Measurements from ENCODE around the gene HORMAD2. TPM values are rescaled to one million over a fixed set of nuclear protein-coding genes. Genes with fewer than 3 reads are reported as not detected.
"Not testable (repeated sequence)": the region's sequence is repeated elsewhere in the genome, so short reads cannot be mapped to it uniquely, and the experiment has no call there.

Gene HORMAD2
- total RNA-seq, 2 donors from 2014 or later, result 6.9 TPM; not detected in 1

GRCh38 chr22:30198152-30198825 is 118.0 kb downstream of the HORMAD2 start:
- Histone ChIP-seq H3K4me3 (no peak overlapping the region), H3K4me1 (replicated peaks) (peaks cover 8% of the 10 kb centered on the region), H3K9me3 (no peaks in the 10 kb centered on the region), H3K36me3 (no peaks in the 10 kb centered on the region), H3K27ac (no peak overlapping the region), H3K27me3 (replicated peaks; ENCODE audit: insufficient read depth) (no peaks in the 10 kb centered on the region)
- intact Hi-C loops (cut with DNase I), result no loop called here
- no peak for DNase-seq (ENCODE audit: low spot score)
- TF ChIP-seq POLR2A (IDR thresholded peaks at IDR 0.05) (no peak), POLR2AphosphoS5 (IDR thresholded peaks at IDR 0.05) (no peak)
- 97% methylated on average over 5 of the region's 5 CpGs for WGBS

DNA sequence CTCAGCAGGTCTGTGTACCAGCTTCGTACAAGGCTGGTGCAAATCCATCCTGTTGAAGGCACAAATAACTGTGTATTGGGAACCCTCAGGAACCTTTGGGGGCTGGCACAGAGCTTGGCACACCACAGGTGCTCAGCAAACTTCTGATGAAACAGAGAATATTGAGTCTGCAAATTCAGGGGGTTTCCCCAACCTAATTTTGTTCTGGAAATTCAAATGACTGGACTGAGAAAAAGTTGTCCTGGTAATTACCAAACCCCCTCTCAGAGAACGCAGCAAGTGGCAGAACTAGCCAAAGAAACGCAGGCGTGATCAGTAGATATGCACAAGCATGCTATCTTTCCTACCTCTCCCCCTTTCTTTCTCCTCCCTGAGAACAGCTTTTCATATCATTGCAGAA is 118.7 kb downstream of the HORMAD2 start:
- no peaks in the 10 kb centered on the region for H3K36me3 ChIP-seq
- WGBS, result 86% methylated on average over 4 of the region's 4 CpGs
- H3K4me1 ChIP-seq (replicated peaks), result peaks cover 8% of the 10 kb centered on the region
- H3K4me3 ChIP-seq, result no peak overlapping the region
- TF ChIP-seq POLR2A (IDR thresholded peaks at IDR 0.05), result no peak
- TF ChIP-seq, protein P1, sequence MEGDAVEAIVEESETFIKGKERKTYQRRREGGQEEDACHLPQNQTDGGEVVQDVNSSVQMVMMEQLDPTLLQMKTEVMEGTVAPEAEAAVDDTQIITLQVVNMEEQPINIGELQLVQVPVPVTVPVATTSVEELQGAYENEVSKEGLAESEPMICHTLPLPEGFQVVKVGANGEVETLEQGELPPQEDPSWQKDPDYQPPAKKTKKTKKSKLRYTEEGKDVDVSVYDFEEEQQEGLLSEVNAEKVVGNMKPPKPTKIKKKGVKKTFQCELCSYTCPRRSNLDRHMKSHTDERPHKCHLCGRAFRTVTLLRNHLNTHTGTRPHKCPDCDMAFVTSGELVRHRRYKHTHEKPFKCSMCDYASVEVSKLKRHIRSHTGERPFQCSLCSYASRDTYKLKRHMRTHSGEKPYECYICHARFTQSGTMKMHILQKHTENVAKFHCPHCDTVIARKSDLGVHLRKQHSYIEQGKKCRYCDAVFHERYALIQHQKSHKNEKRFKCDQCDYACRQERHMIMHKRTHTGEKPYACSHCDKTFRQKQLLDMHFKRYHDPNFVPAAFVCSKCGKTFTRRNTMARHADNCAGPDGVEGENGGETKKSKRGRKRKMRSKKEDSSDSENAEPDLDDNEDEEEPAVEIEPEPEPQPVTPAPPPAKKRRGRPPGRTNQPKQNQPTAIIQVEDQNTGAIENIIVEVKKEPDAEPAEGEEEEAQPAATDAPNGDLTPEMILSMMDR (IDR thresholded peaks at IDR 0.05), result no peak
- intact Hi-C loops (cut with DNase I), result no loop called here
- DNase-seq (ENCODE audit: low spot score), result no peak
- no peaks in the 10 kb centered on the region for H3K9me3 ChIP-seq
- H3K27me3 ChIP-seq (replicated peaks; ENCODE audit: insufficient read depth), result no peaks in the 10 kb centered on the region
- H3K27ac ChIP-seq, result no peak overlapping the region

GRCh38 chr22:30200905-30201304 is 120.6 kb downstream of the HORMAD2 start:
- DNase-seq (ENCODE audit: low spot score); intact Hi-C loops (cut with DNase I); H3K36me3 ChIP-seq; H3K27me3 ChIP-seq (replicated peaks; ENCODE audit: insufficient read depth); H3K9me3 ChIP-seq; H3K4me1 ChIP-seq (replicated peaks); H3K27ac ChIP-seq; H3K4me3 ChIP-seq: not testable (repeated sequence)
- WGBS, result 92% methylated on average over 10 of the region's 10 CpGs

DNA sequence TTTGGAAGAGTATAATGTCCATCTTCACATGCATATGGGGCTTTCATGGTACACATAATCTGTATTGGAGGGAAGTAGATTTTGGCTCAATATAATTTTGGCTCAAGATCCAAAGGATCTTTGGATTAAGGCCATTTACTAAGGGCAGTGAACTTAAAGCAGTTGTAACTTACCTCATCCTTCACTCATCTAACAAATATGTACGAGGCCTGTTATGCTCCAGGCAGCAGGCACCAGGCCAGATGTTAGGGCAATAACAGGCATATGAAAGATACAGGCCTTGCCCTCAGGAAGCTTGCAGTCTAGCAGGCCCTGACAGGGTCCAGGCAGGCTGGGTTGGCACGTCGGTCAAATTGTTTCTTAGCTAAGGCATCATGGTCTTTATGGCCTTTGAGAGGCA is 121.7 kb downstream of the HORMAD2 start:
- Histone ChIP-seq H3K36me3 (no peaks in the 10 kb centered on the region), H3K4me1 (replicated peaks) (peaks cover 4% of the 10 kb centered on the region), H3K27me3 (replicated peaks; ENCODE audit: insufficient read depth) (no peaks in the 10 kb centered on the region), H3K27ac (peak overlapping the region; percentile 70 to 85), H3K9me3 (no peaks in the 10 kb centered on the region), H3K4me3 (no peak overlapping the region)
- intact Hi-C loops (cut with DNase I), result no loop called here
- TF ChIP-seq POLR2A (IDR thresholded peaks at IDR 0.05) (no peak), POLR2AphosphoS5 (IDR thresholded peaks at IDR 0.05) (no peak)
- TF ChIP-seq, protein P1 (IDR thresholded peaks at IDR 0.05), result no peak
- 59% methylated on average over 3 of the region's 3 CpGs for WGBS
- DNase-seq (ENCODE audit: low spot score), result no peak

- no peaks in the 10 kb centered on the region for H3K36me3 ChIP-seq
- TF ChIP-seq POLR2A (IDR thresholded peaks at IDR 0.05), result peak; percentile 17
- peak; percentile 82 for TF ChIP-seq POLR2AphosphoS5 (IDR thresholded peaks at IDR 0.05)
- TF ChIP-seq, protein P1 (IDR thresholded peaks at IDR 0.05), result no peak
- no peak overlapping the region for H3K4me3 ChIP-seq
- no peaks in the 10 kb centered on the region for H3K9me3 ChIP-seq
- WGBS, result 17% methylated on average over 9 of the region's 9 CpGs
- intact Hi-C loops (cut with DNase I), result no loop called here
- no peaks in the 10 kb centered on the region for H3K27me3 ChIP-seq (replicated peaks; ENCODE audit: insufficient read depth)
- H3K27ac ChIP-seq, result peak overlapping the region; percentile 70 to 85
- DNase-seq (ENCODE audit: low spot score), result peak; percentile 81
- peaks cover 4% of the 10 kb centered on the region for H3K4me1 ChIP-seq (replicated peaks)
Measured at GRCh38 chr22:30202531-30203006, 122.3 kb downstream of the HORMAD2 start.

Data from prostate gland (tissue), 2 donors.